ENCODE measurements around the gene SPPL2A.

SPPL2A gene

DNA sequence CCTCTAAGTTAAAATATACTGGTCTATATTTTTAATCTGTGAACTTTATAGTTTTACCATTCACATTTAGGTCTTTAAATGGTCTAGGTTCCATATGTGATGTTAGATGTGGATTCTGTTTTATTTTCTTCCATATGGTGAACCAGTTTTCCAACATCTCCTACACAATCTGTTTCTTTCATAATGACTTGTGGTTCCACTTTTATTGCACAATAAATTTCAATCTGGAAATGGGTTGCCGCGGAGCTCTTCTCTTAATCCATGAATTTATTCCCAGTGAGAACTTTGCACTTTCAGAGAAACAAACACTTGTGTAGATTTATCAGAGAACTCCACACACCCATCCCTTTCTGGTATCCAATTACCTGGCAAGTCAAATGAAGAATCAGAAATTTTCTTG is 20.9 kb upstream of the SPPL2A start:
- no peak for DNase-seq (ENCODE audit: low spot score)
- TF ChIP-seq CTCF (IDR thresholded peaks at IDR 0.05; ENCODE audit: extremely low read depth, missing control alignments) = no peak

- DNase-seq (ENCODE audit: low spot score) = no peak
- no peak for TF ChIP-seq CTCF (IDR thresholded peaks at IDR 0.05; ENCODE audit: extremely low read depth, missing control alignments)
These were observed 18.4 kb upstream of the SPPL2A start for GRCh38 chr15:50783895-50784294.

DNA sequence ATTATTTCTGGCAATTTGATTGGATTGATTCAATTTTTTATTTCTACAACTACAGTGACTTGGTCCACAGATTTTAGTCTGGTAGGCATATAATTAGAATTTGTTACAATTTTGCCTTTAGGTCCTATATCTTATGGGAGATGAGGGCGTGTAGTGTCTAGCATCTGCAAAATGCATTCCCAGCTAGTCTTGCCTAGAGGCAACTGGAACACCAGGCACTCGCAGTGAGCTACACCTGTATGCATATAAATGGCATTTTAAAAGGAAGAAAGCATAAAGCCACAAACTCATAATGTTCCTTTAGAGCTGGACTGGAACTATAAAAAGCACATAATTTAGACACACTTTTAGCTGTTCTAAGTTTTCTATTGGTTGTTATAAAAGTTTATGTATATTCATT is 17.9 kb upstream of the SPPL2A start:
- DNase-seq (ENCODE audit: low spot score) = no peak
- no peak for TF ChIP-seq CTCF (IDR thresholded peaks at IDR 0.05; ENCODE audit: extremely low read depth, missing control alignments)

- TF ChIP-seq CTCF (IDR thresholded peaks at IDR 0.05; ENCODE audit: extremely low read depth, missing control alignments) = no peak
- DNase-seq (ENCODE audit: low spot score) = no peak
These were observed 12.6 kb upstream of the SPPL2A start for GRCh38 chr15:50778086-50778485.

DNA sequence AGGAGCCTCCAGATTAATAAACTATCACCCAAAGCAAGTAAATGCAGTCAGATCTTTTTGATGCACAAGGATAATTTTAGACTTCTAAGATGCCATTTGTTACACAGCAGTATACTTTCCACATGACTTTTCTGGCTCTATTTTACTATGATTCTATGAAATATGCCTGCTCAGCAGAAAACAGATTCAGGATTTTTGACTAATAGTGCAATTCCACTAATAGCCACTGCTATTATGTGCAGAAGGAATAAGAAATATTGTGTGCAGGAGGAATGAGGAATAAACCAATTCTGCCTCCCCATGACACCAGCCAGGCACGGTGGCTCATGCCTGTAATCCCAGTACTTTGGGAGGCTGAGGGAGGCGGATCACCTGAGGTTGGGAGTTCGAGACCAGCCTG is 11.5 kb upstream of the SPPL2A start:
- no peak for TF ChIP-seq CTCF (IDR thresholded peaks at IDR 0.05; ENCODE audit: extremely low read depth, missing control alignments)
- no peak for DNase-seq (ENCODE audit: low spot score)

- no peak for DNase-seq (ENCODE audit: low spot score)
These were observed 8.9 kb upstream of the SPPL2A start for GRCh38 chr15:50774450-50774849.

GRCh38 chr15:50773389-50773788 is 7.9 kb upstream of the SPPL2A start:
- no peak for DNase-seq (ENCODE audit: low spot score)
- TF ChIP-seq CTCF (IDR thresholded peaks at IDR 0.05; ENCODE audit: extremely low read depth, missing control alignments) = no peak

More at GRCh38 chr15:50774450-50774849, 8.9 kb upstream of the SPPL2A start:
- no peak for TF ChIP-seq CTCF (IDR thresholded peaks at IDR 0.05; ENCODE audit: extremely low read depth, missing control alignments)

All from GM20000 (cell line).